HUDEP-2 (cell line): ENCODE results near the gene MAML3.

Source experiments
- DNase-seq, 76 experiments: peaks; one replicate each; lab custom pipeline; 2025; ENCODE audit not compliant: unreplicated experiment in 76 of 76; lab: John Stamatoyannopoulos, UW

MAML3 gene

DNA sequence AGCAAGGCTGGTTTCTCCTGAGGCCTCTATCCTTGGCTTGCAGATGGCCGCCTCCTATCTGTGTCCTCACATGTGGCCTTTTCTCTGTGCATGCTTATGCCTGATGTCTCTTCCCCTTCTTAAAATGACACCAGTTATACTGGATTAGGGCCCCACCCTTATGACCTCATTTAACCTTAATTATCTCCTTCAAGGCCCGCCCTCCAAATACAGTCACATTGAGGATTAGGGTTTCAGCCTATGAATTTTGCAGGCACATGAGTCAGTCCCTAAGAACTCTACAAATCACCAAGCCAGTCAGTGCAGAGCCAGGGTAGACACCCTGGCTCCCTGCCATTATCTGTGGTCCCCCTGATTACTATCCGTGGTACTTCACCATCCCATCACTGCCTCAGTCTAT lies 51.6 kb downstream of the MAML3 start:
- DNase-seq = peak in 2 of 76 experiments; percentile 13 to 46

- DNase-seq = no peak
Measured at GRCh38 chr4:140100771-140101170, 53.2 kb downstream of the MAML3 start.

DNA sequence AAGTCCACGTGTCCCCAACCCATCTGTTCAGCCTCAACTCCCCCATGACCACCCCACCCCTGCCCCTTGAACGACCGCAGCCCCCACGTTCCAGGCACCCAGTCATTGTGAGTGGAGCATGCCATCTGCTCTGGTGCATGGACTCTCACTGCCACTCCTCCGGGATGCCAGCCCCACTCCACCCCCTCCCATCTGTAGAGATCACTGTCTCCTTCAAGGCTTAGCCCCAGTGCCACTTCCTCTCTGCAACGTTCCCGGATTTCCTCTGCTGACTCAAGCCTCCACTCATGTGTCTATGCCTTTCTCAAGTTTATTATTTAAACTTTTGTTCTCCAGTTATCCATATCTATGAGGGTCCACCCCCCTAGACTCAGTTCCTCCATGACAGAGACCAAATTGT lies 54.0 kb downstream of the MAML3 start:
- no peak for DNase-seq

DNA sequence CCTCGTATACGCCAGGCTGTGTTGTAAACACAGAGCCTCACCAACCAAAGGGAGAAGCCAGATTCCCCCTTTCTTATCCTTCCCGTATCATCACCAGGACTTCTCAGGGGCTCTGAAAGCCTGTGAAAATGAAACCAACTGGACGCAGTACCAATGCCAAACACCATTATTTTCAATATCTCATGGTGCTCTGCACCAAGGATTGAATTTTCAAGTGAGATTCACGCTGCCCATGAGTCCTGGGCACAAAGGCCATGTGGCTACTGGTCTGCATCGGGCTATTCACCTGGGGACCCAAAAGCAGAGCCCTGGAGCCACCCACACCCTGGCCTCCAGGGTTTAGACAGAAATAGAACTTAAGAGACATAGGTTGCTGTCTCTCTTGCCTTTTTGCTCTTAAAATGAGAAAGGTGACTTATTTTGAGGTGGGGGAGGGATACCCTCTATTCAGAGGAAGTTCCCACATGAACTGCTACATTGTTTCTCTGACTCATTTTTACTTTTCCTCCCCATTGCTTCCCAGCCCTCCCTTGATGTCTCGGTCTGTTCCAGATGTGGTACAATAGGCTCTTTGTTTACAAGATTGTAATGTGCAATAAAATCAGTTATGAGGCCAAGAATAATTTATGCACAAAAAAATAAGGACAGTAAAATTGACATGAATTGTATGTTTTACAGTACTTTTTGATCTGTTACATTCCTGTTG lies 55.4 kb downstream of the MAML3 start:
- DNase-seq = no peak

DNA sequence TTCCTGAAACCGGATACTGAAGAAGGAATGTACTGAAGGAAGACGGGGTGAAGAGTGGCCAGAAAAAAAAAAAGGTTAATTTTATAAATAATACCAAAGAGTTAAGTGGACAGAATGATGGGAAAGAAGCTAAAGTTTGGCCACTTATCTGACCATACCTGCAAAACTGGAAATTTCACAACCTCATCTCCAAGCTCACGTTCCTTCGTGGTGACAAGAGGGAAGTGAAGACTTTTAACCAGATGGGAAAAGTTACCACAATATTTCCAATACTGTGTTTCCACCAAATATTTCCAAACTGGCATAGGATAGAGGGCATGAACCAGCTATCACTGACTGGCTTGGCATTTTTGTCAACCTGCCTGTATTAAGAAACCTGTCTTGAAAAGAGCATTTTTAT lies 56.4 kb downstream of the MAML3 start:
- no peak for DNase-seq

- DNase-seq = no peak
Measured at GRCh38 chr4:140096921-140097320, 57.1 kb downstream of the MAML3 start.

DNA sequence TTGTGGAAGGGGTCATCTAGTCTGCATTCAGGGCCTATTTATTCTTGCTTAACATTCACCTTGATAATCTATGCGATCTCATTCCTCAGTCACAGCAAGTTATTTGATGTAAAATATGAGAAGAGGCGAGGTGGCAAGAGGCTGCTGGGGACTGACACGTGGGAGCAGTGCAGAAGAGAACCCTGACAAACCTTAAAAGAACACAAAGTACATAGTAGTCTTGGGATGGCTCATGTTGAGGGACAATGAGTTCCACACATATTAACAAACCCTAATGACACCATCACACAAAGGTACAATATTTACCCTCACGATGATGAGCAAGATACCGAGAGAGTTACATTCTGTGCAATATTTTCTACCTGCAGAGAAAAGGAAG lies 57.5 kb downstream of the MAML3 start:
- DNase-seq = no peak

DNA sequence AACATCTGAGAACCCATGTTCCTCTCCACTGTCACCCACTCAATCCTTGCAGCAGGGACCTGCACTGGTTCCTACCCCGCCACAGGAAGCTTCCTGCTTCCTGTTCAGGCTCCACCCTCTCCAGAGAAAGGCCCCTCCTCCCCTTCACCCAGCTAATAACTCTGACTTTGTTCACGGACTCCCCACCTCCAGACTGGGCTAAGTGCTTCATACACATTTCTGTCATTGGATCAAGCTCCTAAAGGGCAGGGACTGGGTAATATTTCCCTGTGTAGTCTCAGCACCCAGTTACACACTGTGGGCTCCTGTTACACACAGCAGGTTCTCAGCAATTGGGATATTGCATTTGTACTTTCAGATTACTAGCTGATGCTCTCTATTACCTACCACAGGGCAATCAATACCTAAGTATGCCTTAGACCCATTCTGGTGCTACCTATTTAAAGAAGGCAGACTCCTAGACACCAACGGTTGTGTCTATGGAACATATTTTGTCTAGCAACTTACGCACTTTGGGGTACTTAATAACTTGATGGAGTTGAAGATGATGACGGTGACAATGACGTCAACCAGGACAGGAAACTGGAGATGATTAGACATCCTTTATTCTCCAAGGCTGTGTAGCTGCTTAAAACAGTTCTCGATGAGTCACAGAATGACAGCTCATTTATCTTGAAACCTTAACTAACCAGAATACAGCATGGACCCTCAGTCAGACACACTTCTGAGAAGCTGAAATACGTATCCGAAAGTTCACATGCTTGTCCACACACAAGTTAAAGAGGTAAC lies 58.1 kb downstream of the MAML3 start:
- no peak for DNase-seq

DNA sequence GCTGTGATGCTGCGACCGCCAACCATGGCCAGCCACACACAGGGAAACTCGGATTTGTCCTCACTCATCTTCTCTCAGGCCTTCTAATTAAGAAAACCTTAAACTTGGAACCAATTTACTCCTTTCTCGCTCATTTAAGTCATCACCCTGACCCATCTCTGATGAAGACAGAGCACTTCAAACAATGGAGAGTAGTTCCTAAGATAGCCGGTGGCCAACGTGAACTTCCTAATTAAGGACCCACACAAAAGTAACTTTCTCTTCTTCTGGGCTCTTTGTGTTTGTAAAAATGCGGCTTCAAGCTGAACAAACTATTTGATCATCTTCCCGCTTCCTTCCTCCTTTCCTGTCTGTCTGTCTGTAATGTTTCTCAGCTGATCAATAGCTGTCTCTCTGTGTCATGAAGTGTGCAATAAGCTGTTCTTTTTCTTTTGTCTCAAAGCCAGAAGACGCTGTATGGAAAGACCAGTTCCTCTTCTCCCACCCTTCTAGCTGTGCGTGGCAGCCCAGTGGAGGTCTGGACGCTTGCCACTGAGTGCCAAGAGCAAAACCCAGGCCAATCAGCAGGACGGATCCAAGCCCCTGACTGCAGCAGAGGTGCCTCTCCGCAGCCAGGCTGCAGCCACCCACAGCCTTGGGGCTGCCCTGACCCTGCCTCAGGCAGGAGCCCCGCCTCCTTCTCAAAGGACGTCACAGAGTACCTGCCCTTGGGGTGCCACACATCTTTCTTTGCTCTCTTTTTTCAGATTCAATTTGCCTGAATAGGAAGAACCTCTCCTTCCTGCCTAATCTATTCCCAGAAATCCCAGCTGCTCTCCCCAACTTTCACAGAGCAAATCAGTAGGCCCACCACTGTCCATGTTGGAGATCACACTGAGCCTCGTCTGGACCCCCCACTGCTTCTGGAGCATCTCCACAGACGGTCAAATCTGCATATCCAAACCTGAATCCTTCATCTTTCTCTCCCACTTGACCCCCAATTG lies 59.3 kb downstream of the MAML3 start:
- DNase-seq = no peak

DNA sequence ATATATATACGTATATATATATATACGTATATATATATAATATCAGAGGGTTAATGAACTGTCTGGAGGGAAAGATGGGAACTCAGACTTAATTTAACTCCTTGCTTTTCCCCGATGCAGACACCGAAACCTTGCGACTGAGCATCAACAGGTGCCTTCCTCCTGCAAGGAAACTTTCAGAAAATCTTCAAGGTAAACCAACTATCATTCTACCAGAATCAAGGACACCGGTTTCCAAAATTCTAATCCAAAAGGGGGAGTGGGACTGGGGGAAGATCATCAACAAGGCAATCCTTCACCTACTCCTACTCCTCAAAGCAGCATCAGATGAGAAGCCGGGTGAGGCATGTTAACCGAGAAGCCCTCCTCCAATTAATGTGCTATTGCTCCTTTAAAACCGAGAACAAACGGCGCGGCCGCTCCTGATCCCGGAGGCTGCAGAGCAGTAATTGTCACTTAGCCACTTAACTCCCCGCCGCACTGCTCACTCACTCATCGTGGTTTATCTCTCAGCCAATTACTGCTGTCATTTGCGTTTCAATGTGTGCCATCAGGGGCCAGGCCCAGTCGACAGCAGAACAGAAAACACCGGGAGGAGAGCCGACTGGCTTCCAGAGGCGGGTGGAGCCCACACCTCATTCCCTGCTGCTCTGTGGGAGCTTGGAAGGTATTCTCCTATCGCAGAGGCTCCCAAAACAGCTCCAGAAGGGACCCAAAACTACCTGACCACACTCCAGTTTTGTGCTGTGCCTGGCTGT lies 61.7 kb downstream of the MAML3 start:
- no peak for DNase-seq

- no peak for DNase-seq
Measured at GRCh38 chr4:140091305-140091704, 62.7 kb downstream of the MAML3 start.

DNA sequence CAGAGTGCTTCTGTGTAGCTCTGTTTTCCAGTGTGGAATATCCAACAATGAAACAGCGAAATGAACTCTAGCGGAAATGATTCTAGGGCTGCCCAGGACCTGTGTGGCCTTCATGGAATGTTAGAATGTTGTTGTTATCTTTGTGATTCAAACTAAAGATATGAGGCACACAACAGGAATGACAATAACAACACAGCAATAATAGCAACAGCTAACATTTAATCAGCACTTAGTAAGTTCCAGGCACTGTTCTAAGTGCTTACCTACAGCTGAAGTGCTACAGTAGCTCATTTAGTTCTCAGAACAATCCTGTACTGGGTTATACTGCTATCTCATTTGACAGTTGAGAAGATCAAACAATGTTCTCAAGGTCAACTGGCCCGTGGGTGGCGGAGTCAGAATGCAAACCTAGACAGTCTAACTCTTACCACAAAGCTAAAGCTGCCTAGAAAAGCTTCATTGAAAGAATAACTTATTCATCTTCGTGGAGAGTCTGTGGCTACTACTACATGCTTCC lies 63.7 kb downstream of the MAML3 start:
- no peak for DNase-seq

DNA sequence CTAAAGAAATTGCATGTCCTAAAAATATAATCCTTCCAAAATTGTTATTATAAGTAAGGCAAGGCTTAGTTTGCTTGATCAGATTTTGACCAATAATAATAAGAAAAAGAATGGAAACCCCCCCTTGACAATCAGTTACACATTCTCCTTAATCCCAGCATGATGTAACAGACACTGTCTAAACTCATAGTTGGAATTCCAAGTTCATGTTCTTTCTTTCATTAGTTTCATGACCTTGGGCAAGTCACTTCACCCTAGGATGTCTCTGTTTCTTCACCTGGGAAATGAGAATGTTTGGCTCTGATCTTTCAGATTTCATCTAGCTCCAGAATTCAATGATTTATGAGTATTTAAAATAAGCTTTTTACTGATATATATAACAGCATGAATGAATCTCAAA lies 64.8 kb downstream of the MAML3 start:
- DNase-seq = no peak

DNA sequence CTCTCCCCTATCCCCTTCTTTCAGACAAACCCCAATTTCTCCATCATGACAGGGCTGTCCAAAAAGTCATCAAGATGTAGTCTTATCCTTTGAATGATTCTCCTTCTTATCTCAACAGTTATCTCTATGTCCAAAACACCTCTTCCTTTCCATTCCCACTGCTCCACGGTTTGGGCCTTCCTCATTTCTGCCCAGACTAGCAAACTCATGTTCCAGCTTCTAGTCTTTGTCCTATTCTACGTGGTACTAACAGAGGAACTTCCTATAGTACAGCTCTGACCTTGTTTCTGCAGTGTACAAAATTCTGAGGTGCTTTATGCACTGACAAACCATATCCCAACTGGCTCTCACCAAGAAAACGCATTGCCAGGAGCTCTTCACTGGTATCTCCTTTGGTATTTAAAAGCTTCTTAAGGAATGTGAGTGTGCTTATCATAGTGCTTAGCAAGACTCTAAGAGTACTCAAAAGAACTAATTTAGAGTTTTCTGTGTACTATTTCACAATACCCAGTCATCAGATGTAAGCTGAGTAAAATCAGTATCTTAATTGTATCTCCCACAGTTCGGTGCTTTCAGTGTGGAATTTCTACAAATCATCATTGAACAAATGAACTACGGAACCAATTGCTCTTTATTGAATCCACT lies 65.5 kb downstream of the MAML3 start:
- no peak for DNase-seq

GRCh38 chr4:140085881-140086280 lies 68.1 kb downstream of the MAML3 start:
- DNase-seq = no peak

GRCh38 chr4:140085062-140085622 lies 68.8 kb downstream of the MAML3 start:
- no peak for DNase-seq

- no peak for DNase-seq
Measured at GRCh38 chr4:140084385-140084784, 69.6 kb downstream of the MAML3 start.

- no peak for DNase-seq
Measured at GRCh38 chr4:140082391-140082755, 71.6 kb downstream of the MAML3 start.

DNA sequence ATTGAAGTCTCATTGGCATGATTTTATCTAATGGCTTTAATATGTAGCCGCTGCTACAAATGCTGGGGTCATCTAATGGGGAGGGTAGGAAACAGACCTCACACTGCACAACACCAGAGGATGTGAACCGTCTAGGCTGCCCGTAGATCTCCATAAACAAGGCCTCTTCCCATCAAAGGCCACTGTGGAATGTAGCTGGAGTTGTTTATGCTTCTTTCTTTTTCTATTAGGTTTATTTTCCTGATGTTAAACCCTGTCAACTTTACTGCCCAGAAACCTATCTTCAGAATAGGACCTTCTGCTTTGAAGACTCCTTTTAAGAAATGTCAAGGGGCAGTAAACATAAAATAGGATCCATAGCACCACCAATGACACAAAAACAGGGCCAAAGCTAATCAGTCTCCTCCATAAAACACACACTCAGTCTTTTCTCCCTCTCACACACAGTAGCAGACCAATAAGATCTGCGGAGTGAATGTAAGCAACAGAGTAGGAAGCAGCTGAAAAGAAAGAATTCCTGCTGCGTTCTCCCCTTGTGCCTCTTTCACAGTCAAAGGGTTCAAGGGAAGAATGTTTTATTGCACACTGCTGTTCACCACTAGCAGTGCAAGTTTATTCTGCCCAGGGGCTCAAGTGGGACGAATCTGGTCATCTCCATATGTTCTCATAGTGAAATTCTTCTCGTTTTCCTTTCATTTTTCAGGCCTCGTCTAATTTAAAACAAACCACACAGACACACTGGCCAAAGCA lies 72.2 kb downstream of the MAML3 start:
- DNase-seq = no peak
